OCI-LY7 (cell line): ENCODE measurements around the gene GAMT. TPM values are rescaled to one million over a fixed set of nuclear protein-coding genes. Genes with fewer than 3 reads are reported as not detected.

ENCODE experiments used
- BruUV-seq: library from RNA; stranded (reverse); fragments of 400-500 nt; replicated peaks from 2 replicates; lab custom pipeline; 2021; lab: Mats Ljungman, UMichigan
- CTCF ChIA-PET: fragments of 300-600 bp; sonication (Branson Sonifier 250); formaldehyde crosslinking; loops from one replicate; lab custom pipeline; 2022; ENCODE audit warnings: antibody characterized with exemption; ENCODE audit not compliant: unreplicated experiment; lab: Charles Lee
- POLR2A ChIA-PET: fragments of 300-600 bp; sonication (Branson Sonifier 250); formaldehyde crosslinking; loops from one replicate; lab custom pipeline; 2022; ENCODE audit warnings: antibody characterized with exemption; lab: Charles Lee
- DNase-seq: peaks from one replicate; pipeline ENCODE4 v3.0.0-alpha.2; 2015; ENCODE audit warnings: low spot score
- H2AFZ ChIP-seq: fragments of 200-600 bp; sonication (generic), shearing (Covaris generic); 2 replicates; pipeline ENCODE4 v1.6.1; 2014; ENCODE audit warnings: mild to moderate bottlenecking, antibody characterized with exemption, low read length, moderate library complexity
- H3K27ac ChIP-seq: fragments of 200-600 bp; sonication (generic); 2 replicates; pipeline ENCODE4 v1.5.1; 2014; ENCODE audit warnings: mixed run types, low read depth, mild to moderate bottlenecking, moderate library complexity, low read length, inconsistent platforms; ENCODE audit not compliant: poor library complexity, severe bottlenecking
- H3K36me3 ChIP-seq: fragments of 200-600 bp; sonication (generic); 2 replicates; pipeline ENCODE4 v1.6.1; 2014; ENCODE audit warnings: mild to moderate bottlenecking, antibody characterized with exemption, low read length, moderate library complexity, mixed read lengths; ENCODE audit not compliant: insufficient read depth
- H3K4me1 ChIP-seq: fragments of 200-600 bp; sonication (generic); 2 replicates; pipeline ENCODE4 v1.5.1; 2014; ENCODE audit warnings: mild to moderate bottlenecking, low read length; ENCODE audit not compliant: insufficient read depth, poor library complexity, severe bottlenecking
- H3K4me2 ChIP-seq: fragments of 200-600 bp; sonication (generic); 2 replicates; pipeline ENCODE4 v1.6.1; 2014; ENCODE audit warnings: mild to moderate bottlenecking, low read length
- H3K4me3 ChIP-seq: fragments of 200-600 bp; sonication (generic); 2 replicates; pipeline ENCODE4 v1.5.1; 2014; ENCODE audit warnings: mild to moderate bottlenecking, low read depth, low read length; ENCODE audit not compliant: poor library complexity, severe bottlenecking
- H3K79me2 ChIP-seq: fragments of 200-600 bp; sonication (generic); 2 replicates; pipeline ENCODE4 v1.6.1; 2016; ENCODE audit warnings: low read depth, mild to moderate bottlenecking, low read length, moderate library complexity, mixed read lengths; ENCODE audit not compliant: insufficient read depth
- H3K9me2 ChIP-seq: fragments of 200-600 bp; sonication (generic); 2 replicates; pipeline ENCODE4 v1.6.1; 2016; ENCODE audit warnings: mild to moderate bottlenecking, low read length, mixed read lengths; ENCODE audit not compliant: insufficient read depth
- H3K9me3 ChIP-seq: fragments of 200-600 bp; sonication (generic); 2 replicates; pipeline ENCODE4 v1.6.1; 2014; ENCODE audit warnings: mild to moderate bottlenecking, mixed run types, low read length, mixed read lengths
- H4K20me1 ChIP-seq: fragments of 200-600 bp; sonication (generic); 2 replicates; pipeline ENCODE4 v1.6.1; 2014; ENCODE audit warnings: mild to moderate bottlenecking, antibody characterized with exemption, low read length, moderate library complexity, mixed read lengths; ENCODE audit not compliant: insufficient read depth
- EZH2phosphoT487 ChIP-seq: fragments of 200-600 bp; sonication (generic); IDR thresholded peaks from 2 replicates; pipeline ENCODE4 v1.6.1; 2018; ENCODE audit warnings: low read depth, borderline replicate concordance, mild to moderate bottlenecking, mixed run types, antibody characterized with exemption, low read length, moderate library complexity, mixed read lengths
- intact Hi-C: fragments of 100-400 bp; cut with micrococcal nuclease; formaldehyde crosslinking; loops from one replicate; pipeline ENCODE4 v1.10.0; 2022; ENCODE audit not compliant: unreplicated experiment
- total RNA-seq, 2 experiments: library from RNA; depleted of rRNA in 1 of 2; stranded (reverse); fragments of >200 nt in 1 of 2; shearing (Covaris generic) in 1 of 2; gene quantifications; 2 replicates each; pipeline ENCODE4 v1.2.3, GENCODE V29; 2014 to 2022
- TF ChIP-seq, protein P1 (sequence below): fragments of 200-600 bp; sonication (generic); conservative IDR thresholded peaks from 2 replicates; pipeline ENCODE4 v1.5.1; 2014; ENCODE audit warnings: mild to moderate bottlenecking, antibody characterized with exemption, low read length, moderate library complexity, mixed read lengths

GAMT gene
- total RNA-seq, 2 experiments from 2014 or later: 14.4 to 27.5 TPM

GRCh38 chr19:1400281-1401137 is 833 bp downstream of the GAMT start:
- Histone ChIP-seq H4K20me1 (no peaks in the 10 kb centered on the region), H3K27ac (no peak overlapping the region), H2AFZ (no peak overlapping the region), H3K4me3 (peak overlapping the region; percentile 71), H3K4me1 (peaks cover 9% of the 10 kb centered on the region), H3K9me3 (no peaks in the 10 kb centered on the region), H3K9me2 (no peaks in the 10 kb centered on the region), H3K36me3 (peaks cover 19% of the 10 kb centered on the region; the same call in 1 of the 2 replicates), H3K4me2 (peak overlapping the region; percentile 78), H3K79me2 (no peaks in the 10 kb centered on the region)
- no peak for DNase-seq
- TF ChIP-seq, protein P1, sequence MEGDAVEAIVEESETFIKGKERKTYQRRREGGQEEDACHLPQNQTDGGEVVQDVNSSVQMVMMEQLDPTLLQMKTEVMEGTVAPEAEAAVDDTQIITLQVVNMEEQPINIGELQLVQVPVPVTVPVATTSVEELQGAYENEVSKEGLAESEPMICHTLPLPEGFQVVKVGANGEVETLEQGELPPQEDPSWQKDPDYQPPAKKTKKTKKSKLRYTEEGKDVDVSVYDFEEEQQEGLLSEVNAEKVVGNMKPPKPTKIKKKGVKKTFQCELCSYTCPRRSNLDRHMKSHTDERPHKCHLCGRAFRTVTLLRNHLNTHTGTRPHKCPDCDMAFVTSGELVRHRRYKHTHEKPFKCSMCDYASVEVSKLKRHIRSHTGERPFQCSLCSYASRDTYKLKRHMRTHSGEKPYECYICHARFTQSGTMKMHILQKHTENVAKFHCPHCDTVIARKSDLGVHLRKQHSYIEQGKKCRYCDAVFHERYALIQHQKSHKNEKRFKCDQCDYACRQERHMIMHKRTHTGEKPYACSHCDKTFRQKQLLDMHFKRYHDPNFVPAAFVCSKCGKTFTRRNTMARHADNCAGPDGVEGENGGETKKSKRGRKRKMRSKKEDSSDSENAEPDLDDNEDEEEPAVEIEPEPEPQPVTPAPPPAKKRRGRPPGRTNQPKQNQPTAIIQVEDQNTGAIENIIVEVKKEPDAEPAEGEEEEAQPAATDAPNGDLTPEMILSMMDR: no peak
- POLR2A ChIA-PET: interaction anchor here (0.5 kb wide), 1 partner anchor 1077 kb away, joined by 15 read pairs; no protein-coding TSS in a partner anchor
- CTCF ChIA-PET: no interaction called here
- no TSS peak for BruUV-seq
- intact Hi-C loops: no loop called here

- intact Hi-C loops: no loop called here
- Histone ChIP-seq H2AFZ (no peak overlapping the region), H3K4me3 (no peak overlapping the region), H3K79me2 (no peaks in the 10 kb centered on the region), H3K27ac (no peak overlapping the region), H4K20me1 (no peaks in the 10 kb centered on the region), H3K4me1 (peaks cover 9% of the 10 kb centered on the region), H3K9me3 (no peaks in the 10 kb centered on the region), H3K4me2 (no peak overlapping the region), H3K36me3 (peaks cover 22% of the 10 kb centered on the region; the same call in 1 of the 2 replicates), H3K9me2 (no peaks in the 10 kb centered on the region)
- TF ChIP-seq EZH2phosphoT487: no peak
- TF ChIP-seq, protein P1: no peak
- ChIA-PET CTCF (no interaction called here), POLR2A (no interaction called here)
- no peak for DNase-seq
- no TSS peak for BruUV-seq
Measured at GRCh38 chr19:1399745-1400144, 1.6 kb downstream of the GAMT start.

GRCh38 chr19:1399079-1399478 is 2.3 kb downstream of the GAMT start:
- Histone ChIP-seq H3K27ac (no peak overlapping the region), H3K36me3 (peaks cover 28% of the 10 kb centered on the region; the same call in 1 of the 2 replicates), H2AFZ (no peak overlapping the region), H3K9me2 (no peaks in the 10 kb centered on the region), H3K4me1 (peaks cover 9% of the 10 kb centered on the region), H3K4me3 (no peak overlapping the region), H3K79me2 (no peaks in the 10 kb centered on the region), H3K4me2 (no peak overlapping the region), H4K20me1 (no peaks in the 10 kb centered on the region), H3K9me3 (no peaks in the 10 kb centered on the region)
- no TSS peak for BruUV-seq
- intact Hi-C loops: no loop called here
- DNase-seq: no peak
- CTCF ChIA-PET: no interaction called here
- POLR2A ChIA-PET: no interaction called here
- TF ChIP-seq, protein P1: no peak
- TF ChIP-seq EZH2phosphoT487: no peak
